Stimulated activated CD4-positive, alpha-beta T cell treated with anti-CD3 and anti-CD28 coated beads, Interleukin-1b, Interleukin-23, amount 100 ng/mL, for 48 hours (primary cell): ENCODE data around the gene AP3S1.

Source experiments
- DNase-seq: peaks from one replicate; pipeline ENCODE4 v3.0.0-alpha.2; 2020

The AP3S1 gene

GRCh38 chr5:115941051-115941675 lies 99.4 kb downstream of the AP3S1 start:
- DNase-seq: no peak

GRCh38 chr5:115944501-115944900 lies 102.8 kb downstream of the AP3S1 start:
- DNase-seq: no peak

GRCh38 chr5:115946655-115947054 lies 104.9 kb downstream of the AP3S1 start:
- no peak for DNase-seq

- no peak for DNase-seq
Measured at GRCh38 chr5:115947260-115947659, 105.5 kb downstream of the AP3S1 start.

- DNase-seq: no peak
Measured at GRCh38 chr5:115948091-115948534, 106.4 kb downstream of the AP3S1 start.

- DNase-seq: no peak
Measured at GRCh38 chr5:115949096-115949495, 107.4 kb downstream of the AP3S1 start.

GRCh38 chr5:115952588-115952987 lies 110.9 kb downstream of the AP3S1 start:
- DNase-seq: no peak

- DNase-seq: no peak
Measured at GRCh38 chr5:115954144-115954543, 112.4 kb downstream of the AP3S1 start.

GRCh38 chr5:115956957-115957356 lies 115.2 kb downstream of the AP3S1 start:
- DNase-seq: no peak

- no peak for DNase-seq
Measured at GRCh38 chr5:115961381-115962238, 119.9 kb downstream of the AP3S1 start.

GRCh38 chr5:115962239-115962564 lies 120.5 kb downstream of the AP3S1 start, which contains the start of gene LVRN:
Gene LVRN (plus strand): TSS chr5:115962475. CDS start chr5:115962618, 143 bp downstream.
- DNase-seq: no peak

GRCh38 chr5:115962565-115963402 lies 121.0 kb downstream of the AP3S1 start:
- DNase-seq: no peak

- no peak for DNase-seq
Measured at GRCh38 chr5:115963566-115963965, 121.8 kb downstream of the AP3S1 start.
